Hepatocyte (in vitro differentiated cells): ENCODE data around the gene ALPK3. TPM values are rescaled to one million over a fixed set of nuclear protein-coding genes. Genes with fewer than 3 reads are reported as not detected.

Experiments used
- DNase-seq: peaks from one replicate; pipeline ENCODE4 v3.0.0-alpha.2; 2016; ENCODE audit warnings: low spot score
- H2AFZ ChIP-seq: fragments of 200-600 bp; sonication (generic); 2 replicates; pipeline ENCODE4 v1.6.0; 2016; ENCODE audit warnings: antibody characterized with exemption, mild to moderate bottlenecking
- H3K27ac ChIP-seq: fragments of 200-600 bp; sonication (generic); 2 replicates; pipeline ENCODE4 v1.5.1; 2016; ENCODE audit warnings: mild to moderate bottlenecking
- H3K27me3 ChIP-seq: fragments of 200-600 bp; sonication (generic); 2 replicates; pipeline ENCODE4 v1.6.1; 2016
- H3K36me3 ChIP-seq: fragments of 200-600 bp; sonication (generic); replicated peaks from 2 replicates; pipeline ENCODE4 v1.5.1; 2016; ENCODE audit warnings: low read depth; ENCODE audit not compliant: insufficient read depth
- H3K4me1 ChIP-seq: fragments of 200-600 bp; sonication (generic); 2 replicates; pipeline ENCODE4 v1.5.1; 2016; ENCODE audit warnings: mild to moderate bottlenecking, moderate library complexity; ENCODE audit not compliant: insufficient read depth
- H3K4me2 ChIP-seq: fragments of 200-600 bp; sonication (generic); 2 replicates; pipeline ENCODE4 v1.6.0; 2016
- H3K4me3 ChIP-seq: fragments of 200-600 bp; sonication (generic); 2 replicates; pipeline ENCODE4 v1.5.1; 2016; ENCODE audit warnings: mild to moderate bottlenecking
- H3K79me2 ChIP-seq: fragments of 200-600 bp; sonication (generic); 2 replicates; pipeline ENCODE4 v1.6.0; 2017; ENCODE audit warnings: mild to moderate bottlenecking
- H3K9me2 ChIP-seq: fragments of 200-600 bp; sonication (generic); replicated peaks from 2 replicates; pipeline ENCODE4 v1.6.0; 2017; ENCODE audit warnings: mild to moderate bottlenecking; ENCODE audit not compliant: insufficient read depth
- H3K9me3 ChIP-seq: fragments of 200-600 bp; sonication (generic); 2 replicates; pipeline ENCODE4 v1.5.1; 2016; ENCODE audit warnings: low read depth, mild to moderate bottlenecking
- H4K20me1 ChIP-seq: fragments of 200-600 bp; sonication (generic); 2 replicates; pipeline ENCODE4 v1.6.0; 2016; ENCODE audit warnings: mild to moderate bottlenecking; ENCODE audit not compliant: insufficient read depth, poor library complexity, severe bottlenecking
- CTCF ChIP-seq: fragments of 200-600 bp; sonication (generic); IDR thresholded peaks from 2 replicates; pipeline ENCODE4 v1.5.1; 2016; ENCODE audit warnings: antibody characterized with exemption, mild to moderate bottlenecking; ENCODE audit not compliant: poor library complexity
- EZH2 ChIP-seq: fragments of 200-600 bp; sonication (generic); IDR thresholded peaks from 2 replicates; pipeline ENCODE4 v1.6.1; 2016; ENCODE audit warnings: antibody characterized with exemption, mild to moderate bottlenecking, borderline replicate concordance
- EZH2phosphoT487 ChIP-seq: fragments of 200-600 bp; sonication (generic); IDR thresholded peaks from one replicate; pipeline ENCODE4 v1.6.1; 2018; ENCODE audit warnings: antibody characterized with exemption, mild to moderate bottlenecking, low read depth, moderate library complexity; ENCODE audit not compliant: unreplicated experiment, severe bottlenecking
- WGBS: methylation state at CpG from one replicate; pipeline ENCODE4 v1.1.6; 2016; ENCODE audit warnings: low lambda C conversion rate; ENCODE audit errors: missing lambda C conversion rate; 5-methylcytosine and 5-hydroxymethylcytosine counted together
- polyA plus RNA-seq: library from polyadenylated mRNA; unstranded; fragments of >200 nt; fragmentation: Nextera tagmentation; extraction: Ambion mirVana; gene quantifications from 2 replicates; pipeline ENCODE4 v1.2.1, GENCODE V29; 2016
- total RNA-seq: library from RNA; depleted of rRNA; stranded (reverse); fragments of >200 nt; gene quantifications from 2 replicates; pipeline ENCODE4 v1.2.3, GENCODE V29; 2014

The ALPK3 gene
- total and polyA plus RNA-seq, 2 experiments from 2014 or later, result 7.1 to 25.3 TPM

GRCh38 chr15:84901540-84901939, 84.4 kb downstream of the ALPK3 start:
- H3K27ac ChIP-seq, result no peak overlapping the region
- WGBS, result 77% methylated on average over 2 of the region's 2 CpGs
- H3K4me3 ChIP-seq, result no peak overlapping the region
- H3K36me3 ChIP-seq, result no peaks in the 10 kb centered on the region
- no peaks in the 10 kb centered on the region for H4K20me1 ChIP-seq
- no peak for DNase-seq
- no peaks in the 10 kb centered on the region for H3K27me3 ChIP-seq
- no peaks in the 10 kb centered on the region for H3K79me2 ChIP-seq
- H2AFZ ChIP-seq, result no peak overlapping the region
- no peaks in the 10 kb centered on the region for H3K9me2 ChIP-seq
- H3K4me2 ChIP-seq, result no peak overlapping the region
- H3K9me3 ChIP-seq, result no peaks in the 10 kb centered on the region
- TF ChIP-seq CTCF (no peak), EZH2phosphoT487 (no peak), EZH2 (no peak)
- no peaks in the 10 kb centered on the region for H3K4me1 ChIP-seq

DNA sequence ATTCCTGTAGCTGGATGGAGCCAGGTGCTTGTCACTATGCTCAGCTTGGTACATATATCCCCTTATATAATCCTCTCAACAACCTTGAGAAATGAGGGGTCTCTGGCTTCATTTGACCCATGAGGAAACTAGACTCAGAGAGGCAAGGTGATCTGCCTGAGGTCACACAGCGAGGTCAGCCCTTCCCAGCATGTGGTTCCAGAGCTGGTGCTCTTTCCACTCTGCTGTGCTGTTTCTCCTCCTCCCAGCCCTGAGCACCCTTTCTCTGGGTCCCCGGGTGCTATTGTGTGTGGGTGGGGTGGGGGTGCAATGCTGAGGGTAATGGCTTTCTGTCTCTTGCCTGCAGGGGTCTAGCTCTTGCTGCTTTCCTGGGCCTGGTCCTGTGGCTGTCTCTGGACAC, 86.6 kb downstream of the ALPK3 start:
- no peak overlapping the region for H3K4me2 ChIP-seq

GRCh38 chr15:84904419-84904818, 87.3 kb downstream of the ALPK3 start:
- 80% methylated on average over 2 of the region's 2 CpGs for WGBS
- Histone ChIP-seq H3K27me3 (no peaks in the 10 kb centered on the region), H3K9me3 (no peaks in the 10 kb centered on the region), H3K4me3 (no peak overlapping the region), H3K4me1 (peaks cover 9% of the 10 kb centered on the region), H3K9me2 (no peaks in the 10 kb centered on the region), H3K27ac (no peak overlapping the region), H2AFZ (no peak overlapping the region), H3K79me2 (no peaks in the 10 kb centered on the region), H3K4me2 (no peak overlapping the region), H4K20me1 (no peaks in the 10 kb centered on the region), H3K36me3 (no peaks in the 10 kb centered on the region)
- no peak for DNase-seq
- TF ChIP-seq EZH2phosphoT487, result no peak
- TF ChIP-seq CTCF, result no peak
- no peak for TF ChIP-seq EZH2

More for the DNA sequence above, 86.6 kb downstream of the ALPK3 start:
- Histone ChIP-seq H3K79me2 (no peaks in the 10 kb centered on the region), H3K9me3 (no peaks in the 10 kb centered on the region), H3K9me2 (no peaks in the 10 kb centered on the region), H3K4me1 (peaks cover 5% of the 10 kb centered on the region), H3K4me3 (no peak overlapping the region), H4K20me1 (no peaks in the 10 kb centered on the region), H3K36me3 (no peaks in the 10 kb centered on the region), H2AFZ (no peak overlapping the region), H3K27ac (no peak overlapping the region), H3K27me3 (no peaks in the 10 kb centered on the region)
- DNase-seq, result no peak
- 94% methylated on average over 2 of the region's 2 CpGs for WGBS
- TF ChIP-seq EZH2phosphoT487 (no peak), CTCF (no peak), EZH2 (no peak)
